K562 (cell line): ENCODE results near the gene BEST4. TPM values are rescaled to one million over a fixed set of nuclear protein-coding genes. Genes with fewer than 3 reads are reported as not detected.
A peak's percentile ranks its signal among the peaks of the same experiment; 100 is the strongest.

Experiments
- ATAC-seq: fragments of 200-7000 bp; cut with Tn5 transposase; 3 replicates; pipeline ENCODE4 v1.9.1; 2020; ENCODE audit warnings: moderate library complexity
- BruUV-seq: library from RNA; stranded (reverse); fragments of 400-500 nt; replicated peaks from 2 replicates; lab custom pipeline; 2021; lab: Mats Ljungman, UMichigan
- CTCF ChIA-PET: fragments of 300-600 bp; formaldehyde crosslinking; extraction: SDS; loops from one replicate; lab custom pipeline; 2021; ENCODE audit warnings: low intra/inter-chr PET ratio; lab: Yijun Ruan, JAX
- POLR2A ChIA-PET: fragments of 300-600, 350-650 bp; sonication (Branson Sonifier 250); formaldehyde crosslinking; extraction: SDS; loops from one replicate; lab custom pipeline; 2021; ENCODE audit warnings: antibody characterized with exemption, inconsistent platforms; lab: Yijun Ruan, JAX
- DNase-seq, 4 experiments: peaks; one replicate each; pipeline versions ENCODE4 v3.0.0 to v3.0.0-alpha.2; 2011 to 2018; ENCODE audit warnings: low spot score in 3 of 4, mixed read lengths in 3 of 4; ENCODE audit errors: extremely low read depth in 1 of 4
- FAIRE-seq: peaks from 2 replicates; lab custom pipeline; 2011; peaks lifted over from hg19 to GRCh38; lab: Jason Lieb, UNC
- H2AFZ ChIP-seq: 2 replicates; pipeline ENCODE4 v1.6.0; 2011; ENCODE audit warnings: low read depth, low read length, control low read depth, inconsistent platforms
- H3K27ac ChIP-seq: fragments of 200-600 bp; 3 replicates; pipeline ENCODE4 v1.8.0; 2011; ENCODE audit warnings: low read depth, mild to moderate bottlenecking, control low read depth, inconsistent platforms, low read length, moderate library complexity, mixed read lengths; ENCODE audit errors: extremely low read depth
- H3K27me3 ChIP-seq, 2 experiments: fragments of 300-600 bp in 1 of 2; 2 replicates in 1 of 2; 3 replicates in 1 of 2; pipeline versions ENCODE4 v1.6.0 to v1.8.0; 2011; ENCODE audit warnings: inconsistent platforms in 2 of 2, low read length in 2 of 2, mild to moderate bottlenecking in 1 of 2, mixed read lengths in 1 of 2, moderate library complexity in 1 of 2; ENCODE audit not compliant: control insufficient read depth in 2 of 2, insufficient read depth in 2 of 2
- H3K36me3 ChIP-seq: fragments of 300-600 bp; 3 replicates; pipeline ENCODE4 v1.8.0; 2011; ENCODE audit warnings: mild to moderate bottlenecking, low read length, inconsistent platforms; ENCODE audit not compliant: control insufficient read depth, insufficient read depth
- H3K4me1 ChIP-seq, 2 experiments: fragments of 200-600 bp in 1 of 2; replicated peaks in 1 of 2; 2 replicates in 1 of 2; 3 replicates in 1 of 2; pipeline versions ENCODE4 v1.5.1 to v1.8.0; 2011; ENCODE audit warnings: inconsistent platforms in 2 of 2, low read length in 2 of 2, mild to moderate bottlenecking in 1 of 2, mixed read lengths in 1 of 2, moderate library complexity in 1 of 2; ENCODE audit not compliant: control insufficient read depth in 2 of 2, insufficient read depth in 2 of 2
- H3K4me2 ChIP-seq: 2 replicates; pipeline ENCODE4 v1.6.1; 2011; ENCODE audit warnings: low read length, control low read depth, inconsistent platforms, mixed read lengths; ENCODE audit not compliant: insufficient read depth
- H3K4me3 ChIP-seq: fragments of 200-600 bp; sonication (generic), shearing (Covaris generic); 2 replicates; pipeline ENCODE4 v1.5.1; 2016; ENCODE audit warnings: control low read depth, inconsistent platforms
- H3K79me2 ChIP-seq: fragments of 200-600 bp; 3 replicates; pipeline ENCODE4 v1.8.0; 2011; ENCODE audit warnings: low read length, inconsistent platforms; ENCODE audit not compliant: control insufficient read depth, insufficient read depth
- H3K9ac ChIP-seq, 2 experiments: 2 replicates each; pipeline versions ENCODE4 v1.6.0 to v1.6.1; 2011; ENCODE audit warnings: low read depth in 2 of 2, low read length in 2 of 2, control low read depth in 1 of 2, inconsistent platforms in 1 of 2, mild to moderate bottlenecking in 1 of 2, mixed read lengths in 1 of 2; ENCODE audit not compliant: insufficient read depth in 1 of 2
- H3K9me1 ChIP-seq: one replicate; pipeline ENCODE4 v1.6.0; 2011; ENCODE audit warnings: inconsistent platforms, mild to moderate bottlenecking, low read length, moderate library complexity; ENCODE audit not compliant: control insufficient read depth, insufficient read depth
- H3K9me3 ChIP-seq: replicated peaks from 2 replicates; pipeline ENCODE4 v1.5.1; 2011; ENCODE audit warnings: low read depth, low read length, inconsistent platforms; ENCODE audit not compliant: control insufficient read depth, insufficient read depth
- H4K20me1 ChIP-seq: replicated peaks from 2 replicates; pipeline ENCODE4 v1.6.1; 2011; ENCODE audit warnings: low read length, inconsistent platforms, mixed read lengths; ENCODE audit not compliant: control insufficient read depth, insufficient read depth
- CC2D1A ChIP-seq: fragments of 450-650 bp; IDR thresholded peaks from 2 replicates; pipeline ENCODE4 v1.6.1; 2017; ENCODE audit warnings: mild to moderate bottlenecking
- ELF4 ChIP-seq: fragments of 450-650 bp; formaldehyde crosslinking; IDR thresholded peaks from 2 replicates; pipeline ENCODE4 v1.4.0; 2022; ENCODE audit warnings: missing genetic modification characterization
- SUPT5H ChIP-seq: fragments of 450-650 bp; IDR thresholded peaks from 2 replicates; pipeline ENCODE4 v1.6.1; 2016
- TAF15 ChIP-seq: fragments of 200-400 bp; formaldehyde crosslinking; IDR thresholded peaks from 2 replicates; pipeline ENCODE4 v1.6.1; 2017; ENCODE audit warnings: mild to moderate bottlenecking, low read depth, low read length, moderate library complexity
- U2AF1 ChIP-seq: fragments of 200-400 bp; formaldehyde crosslinking; optimal IDR thresholded peaks from 2 replicates; pipeline ENCODE3; 2017; ENCODE audit warnings: mild to moderate bottlenecking, low read depth, low read length, moderate library complexity
- ZBTB49 ChIP-seq: sonication (generic); formaldehyde crosslinking; IDR thresholded peaks from 2 replicates; pipeline ENCODE4 v1.8.0; 2022; ENCODE audit warnings: missing genetic modification reagents, mild to moderate bottlenecking, borderline replicate concordance
- ZNF12 ChIP-seq: sonication (generic); formaldehyde crosslinking; IDR thresholded peaks from 2 replicates; pipeline ENCODE4 v1.4.0; 2020; ENCODE audit warnings: mild to moderate bottlenecking, missing genetic modification reagents
- ZNF3 ChIP-seq: fragments of 250-450 bp; sonication (Bioruptor Pico); IDR thresholded peaks from 2 replicates; pipeline ENCODE4 v1.5.0; 2021; ENCODE audit warnings: mild to moderate bottlenecking, moderate library complexity
- ZNF830 ChIP-seq: fragments of 250-450 bp; sonication (Bioruptor Pico); IDR thresholded peaks from 2 replicates; pipeline ENCODE4 v1.5.0; 2021; ENCODE audit warnings: mild to moderate bottlenecking
- WGBS: fragments of 100-300 bp; shearing (Covaris generic); methylation state at CpG from one replicate; pipeline ENCODE4 v1.1.6; 2016; ENCODE audit warnings: low coverage, mixed read lengths; ENCODE audit not compliant: insufficient coverage; ENCODE audit errors: missing lambda C conversion rate; 5-methylcytosine and 5-hydroxymethylcytosine counted together
- in situ Hi-C: fragments of 300-500 bp; cut with MboI; formaldehyde crosslinking; loops from 4 replicates; pipeline ENCODE4 v1.15.0; 2018; ENCODE audit warnings: inconsistent platforms, mixed read lengths
- intact Hi-C: fragments of 100-400 bp; cut with micrococcal nuclease; formaldehyde crosslinking; loops from 2 replicates; pipeline ENCODE4 v1.14.2; 2022
- polyA plus RNA-seq, 8 experiments: library from polyadenylated mRNA; depleted of rRNA in 4 of 8; stranded (reverse) in 5 of 8; unstranded in 3 of 8; fragments of >200 nt; fragmentation: Nextera tagmentation in 2 of 8; fragmentation: Illumina TruSeq in 1 of 8; extraction: Ambion mirVana in 2 of 8; extraction: Trizol in 1 of 8; gene quantifications; 2 replicates each; pipeline versions ENCODE4 v1.2.1 to v1.2.3, GENCODE V29; 2011 to 2014; ENCODE audit warnings: inconsistent platforms in 1 of 8, missing spikeins in 1 of 8
- total RNA-seq, 7 experiments: library from RNA; depleted of rRNA in 6 of 7; stranded (reverse); fragments of >200 nt in 6 of 7; fragmentation: Illumina TruSeq in 2 of 7; extraction: Trizol in 2 of 7; gene quantifications; 2 replicates each; pipeline versions ENCODE4 v1.2.1 to v1.2.3, GENCODE V29; 2011 to 2021; ENCODE audit warnings: low replicate concordance in 1 of 7
- TF ChIP-seq, protein P1 (sequence below): IDR thresholded peaks from 2 replicates; pipeline ENCODE4 v1.6.1; 2014; ENCODE audit warnings: antibody characterized with exemption
- TF ChIP-seq, protein P2 (sequence below): fragments of 450-650 bp; IDR thresholded peaks from 2 replicates; pipeline ENCODE4 v1.6.1; 2018; ENCODE audit not compliant: partially characterized antibody
- TF ChIP-seq, protein P3 (sequence below): fragments of 250-450 bp; sonication (Bioruptor Pico); IDR thresholded peaks from 2 replicates; pipeline ENCODE4 v1.4.0; 2020; ENCODE audit warnings: mild to moderate bottlenecking, moderate library complexity

BEST4 gene
- total and polyA plus RNA-seq, 9 of the 15 experiments (the other 6 are each of a cell fraction or from before 2014, with no cell fraction given), result 0.07 to 0.11 TPM; not detected in 7

DNA sequence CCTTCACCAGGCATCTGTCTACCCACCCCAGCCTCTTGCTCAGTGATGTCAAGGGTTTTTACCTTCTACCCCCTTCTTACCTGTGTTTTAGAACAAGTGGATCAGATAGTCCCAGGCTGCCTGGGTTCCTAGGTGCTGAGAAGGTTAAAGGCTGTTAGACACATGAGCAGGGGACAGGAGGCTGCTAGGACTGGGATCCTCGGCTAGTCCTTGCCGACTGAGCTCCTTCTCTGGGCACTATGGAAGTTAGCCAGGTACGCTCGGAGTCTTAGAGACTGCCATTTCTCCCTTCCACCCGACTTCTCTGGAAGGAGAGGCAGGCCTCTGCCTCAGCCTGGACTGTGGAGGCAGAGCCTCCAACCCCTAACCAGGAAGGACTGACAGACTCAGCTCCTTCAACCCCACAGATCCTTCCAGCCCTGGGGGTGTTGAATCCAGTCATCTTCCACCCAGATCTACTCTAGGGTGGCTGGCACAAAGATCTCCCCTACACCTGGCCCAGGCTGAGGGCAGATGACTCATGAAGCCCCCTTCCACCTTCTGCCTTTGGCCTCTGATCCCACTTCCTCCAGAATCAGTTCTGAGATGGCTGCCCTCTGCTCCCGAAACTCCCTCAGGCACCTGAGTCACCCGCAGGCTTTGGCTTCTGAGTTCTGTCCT is 18.9 kb upstream of the BEST4 start, which contains the start of gene DYNLT4:
Gene DYNLT4, minus strand, starts transcription at position 648 of the 660 bp plus-strand sequence. CDS start 683 bp downstream, outside the sequence.
- Histone ChIP-seq H3K79me2 (peaks cover 21% of the 10 kb centered on the region), H3K36me3 (peaks cover 50% of the 10 kb centered on the region), H4K20me1 (no peaks in the 10 kb centered on the region), H3K9me1 (peaks cover 6% of the 10 kb centered on the region), H3K27ac (peak within 1 kb of the TSS; percentile 100), H3K9me3 (no peaks in the 10 kb centered on the region), H3K4me1 (peaks cover 62 to 76% of the 10 kb centered on the region in 2 experiments), H2AFZ (peak within 1 kb of the TSS; percentile 96), H3K27me3 (no peaks in the 10 kb centered on the region; a peak in 1 of 5 replicates), H3K9ac (peak within 1 kb of the TSS; percentile 86 to 92), H3K4me3 (peak within 1 kb of the TSS; percentile 30; the same call in 1 of the 2 replicates), H3K4me2 (peak within 1 kb of the TSS; percentile 80)
- ChIA-PET CTCF (no interaction called here), POLR2A (interaction anchor here (0.6 to 16.9 kb wide), 9 partner anchors 10 to 1112 kb away, joined by 3 to 594 read pairs (median 4); partner anchors contain the start of genes RNU5D-1 and RPS8)
- no peak for DNase-seq
- ATAC-seq, result no peak; the same call in 2 of the 3 replicates
- WGBS, result 55% methylated on average over 7 of the region's 7 CpGs
- no peak for FAIRE-seq
- in situ Hi-C loops (loop anchor here (10.0 kb wide), 1 partner anchor 688 kb away; the partner anchor contains the start of gene TESK2), intact Hi-C loops (loop anchor here (1.0 to 10.0 kb wide), 3 partner anchors 12 to 205 kb away; partner anchors contain the start of gene UROD)
- BruUV-seq, result TSS peak; percentile 83
- no peak for TF ChIP-seq U2AF1
- TF ChIP-seq, protein P1, sequence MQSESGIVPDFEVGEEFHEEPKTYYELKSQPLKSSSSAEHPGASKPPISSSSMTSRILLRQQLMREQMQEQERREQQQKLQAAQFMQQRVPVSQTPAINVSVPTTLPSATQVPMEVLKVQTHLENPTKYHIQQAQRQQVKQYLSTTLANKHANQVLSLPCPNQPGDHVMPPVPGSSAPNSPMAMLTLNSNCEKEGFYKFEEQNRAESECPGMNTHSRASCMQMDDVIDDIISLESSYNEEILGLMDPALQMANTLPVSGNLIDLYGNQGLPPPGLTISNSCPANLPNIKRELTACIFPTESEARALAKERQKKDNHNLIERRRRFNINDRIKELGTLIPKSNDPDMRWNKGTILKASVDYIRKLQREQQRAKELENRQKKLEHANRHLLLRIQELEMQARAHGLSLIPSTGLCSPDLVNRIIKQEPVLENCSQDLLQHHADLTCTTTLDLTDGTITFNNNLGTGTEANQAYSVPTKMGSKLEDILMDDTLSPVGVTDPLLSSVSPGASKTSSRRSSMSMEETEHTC, result peak; percentile 39; the same call in 1 of the 2 replicates
- no peak for TF ChIP-seq ZNF3 (CRISPR knock-in tag)
- 0 out of 2 replicates have a peak, but pooled peaks have one; percentile 51 for TF ChIP-seq SUPT5H
- 0 out of 2 replicates have a peak, but pooled peaks have one; percentile 20 for TF ChIP-seq ZNF12
- 0 out of 2 replicates have a peak, but pooled peaks have one; percentile 8 for TF ChIP-seq CC2D1A
- no peak for TF ChIP-seq ZNF830
- TF ChIP-seq, protein P2, sequence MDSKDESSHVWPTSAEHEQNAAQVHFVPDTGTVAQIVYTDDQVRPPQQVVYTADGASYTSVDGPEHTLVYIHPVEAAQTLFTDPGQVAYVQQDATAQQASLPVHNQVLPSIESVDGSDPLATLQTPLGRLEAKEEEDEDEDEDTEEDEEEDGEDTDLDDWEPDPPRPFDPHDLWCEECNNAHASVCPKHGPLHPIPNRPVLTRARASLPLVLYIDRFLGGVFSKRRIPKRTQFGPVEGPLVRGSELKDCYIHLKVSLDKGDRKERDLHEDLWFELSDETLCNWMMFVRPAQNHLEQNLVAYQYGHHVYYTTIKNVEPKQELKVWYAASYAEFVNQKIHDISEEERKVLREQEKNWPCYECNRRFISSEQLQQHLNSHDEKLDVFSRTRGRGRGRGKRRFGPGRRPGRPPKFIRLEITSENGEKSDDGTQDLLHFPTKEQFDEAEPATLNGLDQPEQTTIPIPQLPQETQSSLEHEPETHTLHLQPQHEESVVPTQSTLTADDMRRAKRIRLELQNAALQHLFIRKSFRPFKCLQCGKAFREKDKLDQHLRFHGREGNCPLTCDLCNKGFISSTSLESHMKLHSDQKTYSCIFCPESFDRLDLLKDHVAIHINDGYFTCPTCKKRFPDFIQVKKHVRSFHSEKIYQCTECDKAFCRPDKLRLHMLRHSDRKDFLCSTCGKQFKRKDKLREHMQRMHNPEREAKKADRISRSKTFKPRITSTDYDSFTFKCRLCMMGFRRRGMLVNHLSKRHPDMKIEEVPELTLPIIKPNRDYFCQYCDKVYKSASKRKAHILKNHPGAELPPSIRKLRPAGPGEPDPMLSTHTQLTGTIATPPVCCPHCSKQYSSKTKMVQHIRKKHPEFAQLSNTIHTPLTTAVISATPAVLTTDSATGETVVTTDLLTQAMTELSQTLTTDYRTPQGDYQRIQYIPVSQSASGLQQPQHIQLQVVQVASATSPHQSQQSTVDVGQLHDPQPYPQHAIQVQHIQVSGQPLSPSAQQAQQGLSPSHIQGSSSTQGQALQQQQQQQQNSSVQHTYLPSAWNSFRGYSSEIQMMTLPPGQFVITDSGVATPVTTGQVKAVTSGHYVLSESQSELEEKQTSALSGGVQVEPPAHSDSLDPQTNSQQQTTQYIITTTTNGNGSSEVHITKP, result peak; percentile 13
- TF ChIP-seq, protein P3, sequence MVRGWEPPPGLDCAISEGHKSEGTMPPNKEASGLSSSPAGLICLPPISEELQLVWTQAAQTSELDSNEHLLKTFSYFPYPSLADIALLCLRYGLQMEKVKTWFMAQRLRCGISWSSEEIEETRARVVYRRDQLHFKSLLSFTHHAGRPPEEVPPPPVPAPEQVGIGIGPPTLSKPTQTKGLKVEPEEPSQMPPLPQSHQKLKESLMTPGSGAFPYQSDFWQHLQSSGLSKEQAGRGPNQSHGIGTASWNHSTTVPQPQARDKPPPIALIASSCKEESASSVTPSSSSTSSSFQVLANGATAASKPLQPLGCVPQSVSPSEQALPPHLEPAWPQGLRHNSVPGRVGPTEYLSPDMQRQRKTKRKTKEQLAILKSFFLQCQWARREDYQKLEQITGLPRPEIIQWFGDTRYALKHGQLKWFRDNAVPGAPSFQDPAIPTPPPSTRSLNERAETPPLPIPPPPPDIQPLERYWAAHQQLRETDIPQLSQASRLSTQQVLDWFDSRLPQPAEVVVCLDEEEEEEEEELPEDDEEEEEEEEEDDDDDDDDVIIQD, result no peak
- TF ChIP-seq ELF4 (CRISPR knock-in tag), result no peak
- no peak for TF ChIP-seq ZBTB49 (CRISPR knock-in tag)
- no peak for TF ChIP-seq TAF15
